WTC11 (cell line): Measurements from ENCODE around the gene ADD1.

Experiments
- NR2C2 ChIP-seq: sonication (generic); formaldehyde crosslinking; IDR thresholded peaks from 2 replicates; pipeline ENCODE4 v1.8.0; 2022; ENCODE audit warnings: mild to moderate bottlenecking, missing genetic modification reagents
- TF ChIP-seq, protein P1 (sequence below): fragments of 200-600 bp; IDR thresholded peaks from 2 replicates; pipeline ENCODE4 v1.8.0; 2022; ENCODE audit warnings: antibody characterized with exemption
- TF ChIP-seq, protein P2 (sequence below): fragments of 250-450 bp; sonication (Bioruptor Pico); IDR thresholded peaks from 2 replicates; pipeline ENCODE4 v2.1.2; 2022; ENCODE audit warnings: mild to moderate bottlenecking, moderate library complexity
- TF ChIP-seq, protein P3 (sequence below): sonication (generic); formaldehyde crosslinking; IDR thresholded peaks from 2 replicates; pipeline ENCODE4 v1.8.0; 2023; ENCODE audit warnings: missing genetic modification reagents

DNA sequence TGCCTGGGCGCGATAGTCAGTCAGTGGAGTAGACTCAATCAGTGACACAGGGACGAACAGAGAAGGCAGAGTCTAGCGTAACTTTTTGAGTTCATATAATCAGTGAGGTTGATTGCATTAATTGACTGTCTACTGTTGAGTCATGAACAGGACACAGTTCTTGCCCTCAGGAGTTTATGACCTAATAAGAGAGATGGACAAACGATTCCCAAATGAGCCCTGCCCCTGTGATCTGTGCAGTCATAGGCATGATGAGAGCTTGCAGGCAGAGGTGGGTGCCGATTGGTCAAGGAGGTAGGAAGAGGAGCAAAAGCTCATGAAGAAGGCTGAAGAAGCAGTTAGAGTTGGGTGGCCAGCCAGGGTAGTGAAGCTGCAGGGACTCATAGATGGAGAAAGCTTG is 57.1 kb downstream of the ADD1 start:
- TF ChIP-seq NR2C2 (CRISPR knock-in tag): no peak
- TF ChIP-seq, protein P1, sequence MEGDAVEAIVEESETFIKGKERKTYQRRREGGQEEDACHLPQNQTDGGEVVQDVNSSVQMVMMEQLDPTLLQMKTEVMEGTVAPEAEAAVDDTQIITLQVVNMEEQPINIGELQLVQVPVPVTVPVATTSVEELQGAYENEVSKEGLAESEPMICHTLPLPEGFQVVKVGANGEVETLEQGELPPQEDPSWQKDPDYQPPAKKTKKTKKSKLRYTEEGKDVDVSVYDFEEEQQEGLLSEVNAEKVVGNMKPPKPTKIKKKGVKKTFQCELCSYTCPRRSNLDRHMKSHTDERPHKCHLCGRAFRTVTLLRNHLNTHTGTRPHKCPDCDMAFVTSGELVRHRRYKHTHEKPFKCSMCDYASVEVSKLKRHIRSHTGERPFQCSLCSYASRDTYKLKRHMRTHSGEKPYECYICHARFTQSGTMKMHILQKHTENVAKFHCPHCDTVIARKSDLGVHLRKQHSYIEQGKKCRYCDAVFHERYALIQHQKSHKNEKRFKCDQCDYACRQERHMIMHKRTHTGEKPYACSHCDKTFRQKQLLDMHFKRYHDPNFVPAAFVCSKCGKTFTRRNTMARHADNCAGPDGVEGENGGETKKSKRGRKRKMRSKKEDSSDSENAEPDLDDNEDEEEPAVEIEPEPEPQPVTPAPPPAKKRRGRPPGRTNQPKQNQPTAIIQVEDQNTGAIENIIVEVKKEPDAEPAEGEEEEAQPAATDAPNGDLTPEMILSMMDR: no peak
- TF ChIP-seq, protein P2, sequence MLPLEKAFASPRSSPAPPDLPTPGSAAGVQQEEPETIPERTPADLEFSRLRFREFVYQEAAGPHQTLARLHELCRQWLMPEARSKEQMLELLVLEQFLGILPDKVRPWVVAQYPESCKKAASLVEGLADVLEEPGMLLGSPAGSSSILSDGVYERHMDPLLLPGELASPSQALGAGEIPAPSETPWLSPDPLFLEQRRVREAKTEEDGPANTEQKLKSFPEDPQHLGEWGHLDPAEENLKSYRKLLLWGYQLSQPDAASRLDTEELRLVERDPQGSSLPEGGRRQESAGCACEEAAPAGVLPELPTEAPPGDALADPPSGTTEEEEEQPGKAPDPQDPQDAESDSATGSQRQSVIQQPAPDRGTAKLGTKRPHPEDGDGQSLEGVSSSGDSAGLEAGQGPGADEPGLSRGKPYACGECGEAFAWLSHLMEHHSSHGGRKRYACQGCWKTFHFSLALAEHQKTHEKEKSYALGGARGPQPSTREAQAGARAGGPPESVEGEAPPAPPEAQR: no peak
- TF ChIP-seq, protein P3, sequence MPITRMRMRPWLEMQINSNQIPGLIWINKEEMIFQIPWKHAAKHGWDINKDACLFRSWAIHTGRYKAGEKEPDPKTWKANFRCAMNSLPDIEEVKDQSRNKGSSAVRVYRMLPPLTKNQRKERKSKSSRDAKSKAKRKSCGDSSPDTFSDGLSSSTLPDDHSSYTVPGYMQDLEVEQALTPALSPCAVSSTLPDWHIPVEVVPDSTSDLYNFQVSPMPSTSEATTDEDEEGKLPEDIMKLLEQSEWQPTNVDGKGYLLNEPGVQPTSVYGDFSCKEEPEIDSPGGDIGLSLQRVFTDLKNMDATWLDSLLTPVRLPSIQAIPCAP: no peak
